Activated CD8-positive, alpha-beta memory T cell treated with anti-CD3 and anti-CD28 coated beads, Interleukin-2, amount 50 U/mL, for 48 hours (primary cell): ENCODE results near the gene TRMT10C.
A peak's percentile ranks its signal among the peaks of the same experiment; 100 is the strongest.
"Not testable (repeated sequence)": the region's sequence is repeated elsewhere in the genome, so short reads cannot be mapped to it uniquely, and the experiment has no call there.

Experiments
- DNase-seq: peaks from one replicate; pipeline ENCODE4 v3.0.0-alpha.2; 2020

TRMT10C gene

GRCh38 chr3:101561630-101562328, at the start of gene TRMT10C:
Gene TRMT10C (plus strand): TSS chr3:101561868. CDS start chr3:101564782, 2,914 bp downstream.
- DNase-seq = peak; percentile 93

GRCh38 chr3:101512396-101512645, 49.3 kb upstream of the TRMT10C start:
- DNase-seq = no peak

GRCh38 chr3:101512646-101513418, 48.8 kb upstream of the TRMT10C start, which contains the start of gene SENP7:
Gene SENP7 (minus strand): TSS chr3:101513212. CDS start chr3:101513130, 82 bp downstream.
- DNase-seq = peak; percentile 82

GRCh38 chr3:101513419-101513986, 48.2 kb upstream of the TRMT10C start:
- DNase-seq = no peak

- peak; percentile 68 for DNase-seq
Measured at GRCh38 chr3:101518421-101518871, 43.2 kb upstream of the TRMT10C start.

- DNase-seq = no peak
Measured at GRCh38 chr3:101519685-101520365, 41.8 kb upstream of the TRMT10C start.

- DNase-seq = no peak
Measured at GRCh38 chr3:101521211-101521701, 40.4 kb upstream of the TRMT10C start.

GRCh38 chr3:101527441-101527840, 34.2 kb upstream of the TRMT10C start:
- no peak for DNase-seq

- DNase-seq = no peak
Measured at GRCh38 chr3:101527906-101528305, 33.8 kb upstream of the TRMT10C start.

GRCh38 chr3:101529816-101530685, 31.6 kb upstream of the TRMT10C start:
- DNase-seq = no peak

- no peak for DNase-seq
Measured at GRCh38 chr3:101530686-101531047, 31.0 kb upstream of the TRMT10C start.

GRCh38 chr3:101531473-101532086, 30.1 kb upstream of the TRMT10C start:
- no peak for DNase-seq

- DNase-seq = no peak
Measured at GRCh38 chr3:101532783-101533602, 28.7 kb upstream of the TRMT10C start.

GRCh38 chr3:101533603-101533968, 28.1 kb upstream of the TRMT10C start:
- no peak for DNase-seq

- DNase-seq = no peak
Measured at GRCh38 chr3:101535221-101535620, 26.4 kb upstream of the TRMT10C start.

- no peak for DNase-seq
Measured at GRCh38 chr3:101536266-101536665, 25.4 kb upstream of the TRMT10C start.

GRCh38 chr3:101536955-101537354, 24.7 kb upstream of the TRMT10C start:
- not testable (repeated sequence) for DNase-seq

- DNase-seq = no peak
Measured at GRCh38 chr3:101542957-101543356, 18.7 kb upstream of the TRMT10C start.

GRCh38 chr3:101544161-101544850, 17.4 kb upstream of the TRMT10C start:
- no peak for DNase-seq

GRCh38 chr3:101548527-101549105, 13.1 kb upstream of the TRMT10C start:
- no peak for DNase-seq
